Measurements from ENCODE around the gene GNS.
"Not testable (repeated sequence)": the region's sequence is repeated elsewhere in the genome, so short reads cannot be mapped to it uniquely, and the experiment has no call there.

GNS gene

DNA sequence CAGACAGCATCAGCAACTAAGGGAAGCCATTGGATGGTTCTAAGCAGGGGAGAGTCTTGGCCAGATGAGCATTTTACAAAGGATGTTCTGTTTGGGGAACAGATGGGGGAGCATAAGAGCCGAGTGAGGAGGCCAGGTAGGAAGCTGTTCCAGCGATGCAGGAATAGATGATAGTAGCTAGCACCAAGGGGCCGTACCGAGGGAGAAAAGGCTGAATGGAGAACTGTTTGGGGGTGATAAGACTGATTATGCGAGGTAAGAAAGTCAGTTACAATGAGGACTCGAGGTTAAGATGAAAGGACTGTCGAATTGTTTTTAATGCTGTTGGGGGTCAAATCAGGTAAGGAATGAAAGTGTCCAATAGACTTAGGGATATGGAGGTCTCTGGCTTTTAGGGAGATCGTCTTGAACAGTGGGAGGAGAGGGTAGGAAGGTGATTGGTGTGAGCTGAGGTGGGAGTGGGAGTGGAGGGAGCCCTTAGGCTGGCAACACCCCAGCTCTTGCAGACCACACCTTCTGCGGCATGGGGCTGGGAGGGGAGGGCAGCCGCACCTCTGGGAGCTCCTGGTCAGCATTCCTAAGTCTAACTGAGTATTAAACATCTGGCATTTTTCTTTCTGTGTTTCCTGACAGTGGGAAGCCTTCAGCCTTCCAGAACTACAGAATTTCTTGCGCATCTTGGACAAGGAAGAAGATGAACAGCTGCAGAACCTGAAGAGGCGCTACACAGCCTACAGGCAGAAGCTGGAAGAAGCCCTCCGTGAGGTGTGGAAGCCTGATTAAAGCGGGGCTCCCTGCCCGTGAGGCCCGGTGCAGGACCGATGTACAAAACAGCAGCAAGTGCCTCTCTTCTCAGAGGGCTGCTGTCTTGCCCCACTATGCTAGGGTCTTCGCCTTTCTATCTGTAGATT lies 64.8 kb downstream of the GNS start:
- no peak for DNase-seq

- peak; percentile 40 for DNase-seq
Measured at GRCh38 chr12:64691795-64692583, 67.2 kb downstream of the GNS start.

DNA sequence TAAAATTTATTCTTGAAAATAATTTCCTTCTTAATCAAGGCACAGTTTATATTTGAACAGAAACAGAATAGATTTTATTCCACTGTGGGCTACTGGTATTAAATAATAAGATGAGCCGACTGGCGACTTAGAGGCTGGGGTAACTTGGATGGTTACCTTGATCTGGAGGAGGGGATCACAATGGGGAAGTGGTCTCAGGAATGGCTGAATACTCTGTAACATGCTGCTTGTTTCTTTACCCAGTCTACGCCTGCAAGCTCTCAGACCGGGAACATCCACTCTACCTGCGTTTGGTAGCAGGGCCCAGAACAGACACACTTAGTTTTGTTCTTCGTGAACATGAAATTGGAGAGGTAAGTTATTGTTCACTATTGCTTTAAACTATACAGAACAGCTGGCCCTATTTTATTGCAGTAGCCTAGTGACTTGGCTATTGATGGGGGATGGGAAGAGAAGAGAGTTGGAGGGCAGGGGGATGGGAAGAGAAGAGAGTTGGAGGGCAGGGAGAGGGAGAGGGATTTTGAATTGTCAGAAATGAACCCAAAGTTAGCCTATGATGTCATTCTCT lies 67.9 kb downstream of the GNS start:
- no peak for DNase-seq

DNA sequence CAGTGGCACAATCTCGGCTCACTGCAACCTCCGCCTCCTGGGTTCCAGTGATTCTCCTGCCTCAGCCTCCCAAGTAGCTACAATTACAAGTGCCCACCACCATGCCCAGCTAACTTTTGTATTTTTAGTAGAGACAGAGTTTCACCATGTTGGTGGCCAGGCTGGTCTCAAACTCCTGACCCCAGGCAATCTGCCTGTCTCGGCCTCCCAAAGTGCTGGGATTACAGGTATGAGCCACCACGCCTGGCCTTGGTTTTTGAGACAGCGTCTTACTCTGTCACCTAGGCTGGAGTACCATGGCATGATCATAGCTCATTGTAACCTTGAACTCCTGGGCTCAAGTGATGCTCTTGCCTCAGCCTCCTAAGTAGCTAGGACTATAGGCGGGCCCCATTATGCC lies 69.0 kb downstream of the GNS start:
- DNase-seq = not testable (repeated sequence)

GRCh38 chr12:64688715-64689114 lies 70.5 kb downstream of the GNS start:
- no peak for DNase-seq

DNA sequence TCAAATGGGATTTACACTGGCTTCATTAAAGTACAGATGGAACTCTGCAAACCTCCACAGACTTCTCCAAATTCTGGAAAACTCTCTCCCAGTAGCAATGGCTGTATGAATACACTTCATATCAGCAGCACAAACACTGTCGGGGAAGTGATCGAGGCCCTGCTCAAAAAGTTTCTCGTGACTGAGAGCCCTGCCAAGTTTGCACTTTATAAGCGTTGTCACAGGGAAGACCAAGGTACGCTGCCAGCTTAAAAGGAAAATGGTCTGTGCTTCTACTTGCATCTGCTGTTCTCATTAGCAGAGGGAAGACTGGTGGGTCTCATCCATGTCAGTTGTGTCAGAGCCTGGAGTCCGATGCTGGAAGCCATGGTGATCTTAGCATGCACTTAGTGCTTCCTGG lies 71.0 kb downstream of the GNS start:
- DNase-seq = no peak

DNA sequence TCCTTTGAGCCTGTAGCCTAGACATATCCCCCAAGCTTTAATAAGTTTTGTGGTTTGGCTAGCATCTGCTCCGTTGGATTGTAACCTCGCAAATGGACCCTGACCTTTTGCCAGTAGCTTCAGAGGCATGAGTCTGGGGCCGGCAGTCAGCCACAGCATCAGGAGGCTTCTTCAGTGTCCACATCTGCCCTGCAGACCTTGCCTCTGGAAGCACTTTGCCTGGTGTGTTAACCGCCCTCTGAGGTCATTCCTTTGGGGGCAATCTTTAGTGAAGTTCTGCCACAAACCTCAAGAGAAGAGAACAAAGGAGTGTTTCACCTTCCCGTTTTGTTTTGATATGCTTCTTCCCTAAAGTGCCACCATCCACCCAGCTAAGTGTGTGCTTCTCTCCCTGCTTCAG lies 71.4 kb downstream of the GNS start:
- no peak for DNase-seq

DNA sequence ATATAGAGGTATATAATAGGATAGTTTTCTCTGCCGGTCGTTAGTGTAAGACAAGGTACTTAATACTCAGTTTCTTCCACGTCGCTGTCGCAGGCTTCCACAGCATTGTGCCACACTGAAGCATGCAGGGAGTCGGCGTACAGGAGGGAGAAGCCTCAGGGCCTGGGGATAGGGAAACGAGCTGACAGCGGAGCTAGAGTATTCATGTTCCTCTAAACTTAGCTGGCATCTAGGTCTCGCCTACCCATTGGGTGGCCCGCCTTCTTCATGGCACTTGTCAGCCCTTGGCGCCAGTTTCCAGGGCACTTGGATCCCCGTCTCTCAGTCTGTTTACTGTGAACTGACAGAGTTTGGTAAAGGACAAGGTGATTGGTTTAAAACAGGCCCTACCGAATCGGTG lies 73.6 kb downstream of the GNS start:
- no peak for DNase-seq

GRCh38 chr12:64685050-64685449 lies 74.2 kb downstream of the GNS start:
- no peak for DNase-seq

DNA sequence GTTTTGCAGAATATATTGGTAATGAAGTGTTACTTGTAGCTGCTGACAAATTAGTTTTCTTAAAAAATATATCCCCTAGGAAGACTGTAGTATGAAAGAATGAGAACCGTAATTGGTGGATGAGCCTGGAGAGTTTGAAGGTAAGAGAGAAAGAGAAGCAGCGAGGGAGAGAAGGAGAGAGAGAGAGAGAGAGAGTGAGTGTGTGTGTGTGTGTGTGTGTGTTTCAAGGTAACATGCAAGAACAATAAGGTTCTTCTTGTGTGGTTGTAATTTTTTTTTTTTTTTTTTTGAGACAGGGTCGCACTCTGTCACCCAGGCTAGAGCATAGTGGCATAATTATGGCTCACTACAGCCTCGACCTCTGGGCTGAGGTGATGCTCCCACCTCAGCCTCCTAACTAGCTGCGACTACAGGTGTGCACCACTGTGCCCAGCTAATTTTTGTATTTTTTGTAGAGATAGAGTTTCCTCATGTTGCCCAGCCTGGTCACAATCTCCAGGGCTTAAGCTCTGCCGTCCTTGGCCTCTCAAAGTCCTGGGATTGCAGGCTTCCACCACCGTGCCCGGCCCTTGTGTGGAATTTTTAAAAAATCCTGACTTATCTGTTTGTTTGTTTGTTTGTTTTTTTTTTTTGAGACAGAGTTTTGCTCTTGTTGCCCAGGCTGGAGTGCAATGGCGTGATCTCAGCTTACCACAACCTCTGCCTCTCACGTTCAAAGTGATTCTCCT lies 75.2 kb downstream of the GNS start:
- no peak for DNase-seq

DNA sequence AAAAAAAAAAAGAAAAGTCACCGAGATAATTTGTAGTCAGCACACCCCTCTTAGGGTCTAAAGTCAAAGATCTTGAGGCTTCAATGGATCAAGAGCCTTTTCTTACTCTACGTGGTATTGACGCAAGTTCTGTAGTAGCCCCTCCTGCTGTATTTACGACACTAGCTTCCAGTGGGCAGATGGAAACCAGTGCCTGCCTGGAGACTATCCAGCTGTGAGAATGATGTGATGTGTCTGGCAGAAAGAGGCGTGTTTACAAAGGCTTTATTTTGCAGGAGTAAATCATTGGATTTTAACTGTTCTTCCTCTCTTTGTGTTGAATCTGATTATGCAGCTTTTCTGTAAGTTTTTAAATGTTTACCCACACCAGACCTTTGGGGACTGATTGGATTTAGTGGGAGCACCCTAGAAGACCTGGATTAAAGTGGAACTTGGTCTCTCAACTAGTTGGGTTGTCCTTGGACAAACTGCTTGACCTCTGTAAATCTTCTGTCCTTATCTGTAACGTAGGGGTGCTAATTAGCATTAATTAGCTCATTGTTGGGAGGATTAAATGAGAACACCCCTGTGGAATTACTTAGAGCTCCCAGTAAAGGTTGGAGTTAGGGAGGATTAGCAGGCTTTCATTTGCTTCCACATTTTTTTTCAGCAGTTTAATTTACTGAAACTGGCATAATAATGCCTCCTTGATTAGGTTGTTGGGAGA lies 76.5 kb downstream of the GNS start:
- no peak for DNase-seq

DNA sequence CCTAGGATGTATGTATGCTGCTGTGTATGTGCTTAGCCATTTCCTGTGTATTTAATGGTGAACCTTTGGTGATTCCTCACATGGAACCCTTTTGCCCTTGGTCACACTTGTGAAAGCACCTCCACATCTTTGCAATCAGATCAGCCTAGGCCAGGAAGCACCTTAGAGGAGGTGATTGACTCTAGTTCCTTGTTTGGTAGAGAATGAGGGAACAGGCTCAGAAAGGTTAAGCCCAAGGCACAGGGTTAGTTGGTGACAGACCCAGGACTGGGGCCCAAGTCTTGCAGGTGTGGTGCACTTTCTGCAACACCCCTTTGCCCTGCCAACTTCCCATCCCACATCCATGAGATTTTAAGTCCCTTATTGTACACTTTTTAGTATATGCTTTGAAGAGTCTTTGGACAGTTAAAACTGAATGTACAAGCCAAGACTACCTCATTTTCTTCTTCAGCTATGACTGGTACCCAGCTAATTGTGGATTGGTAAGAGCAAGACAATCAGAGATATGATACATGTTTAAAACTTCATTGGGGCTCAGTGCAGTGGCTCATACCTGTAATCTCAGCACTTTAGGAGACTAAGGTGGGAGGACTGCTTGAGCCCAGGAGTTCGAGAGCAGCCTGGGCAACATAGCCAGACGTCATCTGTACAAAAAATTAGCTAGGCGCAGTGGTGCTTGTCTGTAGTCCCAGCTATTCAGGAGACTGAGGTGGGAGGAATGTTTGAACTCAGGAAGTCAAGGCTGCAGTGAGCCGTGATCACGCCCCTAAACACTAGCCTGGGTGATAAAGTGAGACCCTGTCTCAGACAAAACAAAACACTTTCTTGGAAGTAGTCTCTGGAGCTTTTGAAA lies 77.8 kb downstream of the GNS start:
- DNase-seq = no peak

DNA sequence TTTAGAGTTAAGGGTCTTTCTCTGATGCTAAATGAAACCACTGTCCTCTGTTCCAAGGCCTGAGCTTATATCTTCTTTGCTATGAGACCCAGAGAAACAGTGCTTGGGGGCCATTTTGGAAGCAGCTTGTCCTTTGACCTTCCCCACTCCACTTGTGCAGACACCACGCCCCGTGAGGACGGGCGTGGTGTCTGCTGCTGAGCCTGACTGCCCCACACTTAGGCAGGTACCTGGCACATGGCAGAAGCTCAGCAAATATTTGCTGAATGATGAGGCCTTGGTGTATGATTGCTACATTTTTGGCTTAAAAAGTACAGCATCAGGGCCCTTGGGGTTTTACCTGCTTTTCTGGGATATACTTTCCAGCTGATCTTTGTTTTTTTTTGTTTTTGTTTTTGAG lies 79.0 kb downstream of the GNS start:
- no peak for DNase-seq

DNA sequence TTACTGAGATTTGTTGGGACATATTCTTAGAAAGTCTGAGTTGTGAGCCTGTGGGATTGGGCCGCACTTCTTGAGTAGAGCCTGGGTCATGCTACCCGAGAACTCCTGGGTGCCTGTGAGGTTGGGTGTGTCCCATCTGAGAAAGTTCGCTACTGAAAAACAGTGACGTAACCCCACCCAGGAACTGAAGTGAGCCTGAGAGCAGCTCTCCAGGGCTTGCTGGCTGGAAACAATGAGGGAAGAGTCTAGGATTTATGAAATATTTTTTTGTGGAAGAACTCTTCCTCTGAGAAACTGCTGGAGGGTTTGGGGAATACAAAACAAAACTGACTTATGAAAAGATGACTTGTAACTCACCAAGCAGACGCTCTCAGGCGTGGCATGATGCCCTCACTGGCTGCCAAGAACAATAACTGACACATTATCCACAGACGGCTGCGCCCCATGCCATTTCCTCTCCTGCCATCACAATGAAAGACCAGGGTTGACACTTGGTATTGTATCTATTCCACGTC lies 79.7 kb downstream of the GNS start:
- DNase-seq = no peak

- DNase-seq = no peak
Measured at GRCh38 chr12:64678835-64679234, 80.4 kb downstream of the GNS start.

GRCh38 chr12:64678248-64678647 lies 81.0 kb downstream of the GNS start:
- no peak for DNase-seq

GRCh38 chr12:64675795-64676194 lies 83.4 kb downstream of the GNS start:
- DNase-seq = no peak

DNA sequence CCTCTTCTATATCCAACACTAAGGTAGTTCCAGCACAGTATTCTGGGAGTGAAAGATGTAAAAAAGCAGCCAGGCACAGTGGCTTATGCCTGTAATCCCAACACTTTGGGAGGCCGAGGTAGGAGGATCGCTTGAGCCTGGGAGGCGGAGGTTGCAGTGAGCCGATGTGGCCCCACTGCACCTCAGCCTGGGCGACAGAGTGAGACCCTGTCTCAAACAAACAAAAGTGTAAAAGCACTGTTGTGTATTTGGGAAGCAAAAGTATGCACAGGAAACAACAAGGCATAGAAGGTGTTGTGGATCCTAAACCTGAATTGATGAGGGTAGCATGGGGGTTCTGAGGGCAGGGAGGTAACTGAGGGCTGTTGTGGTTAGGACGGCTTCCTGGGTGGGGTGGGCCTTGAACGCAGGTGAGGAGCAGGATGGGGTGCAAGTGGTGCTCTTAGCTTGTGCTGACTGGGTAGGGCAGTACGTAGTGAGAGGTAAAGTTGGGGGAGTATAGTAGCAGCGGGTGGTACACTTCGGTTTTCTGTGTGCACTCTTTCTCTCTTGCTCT lies 84.8 kb downstream of the GNS start:
- no peak for DNase-seq

DNA sequence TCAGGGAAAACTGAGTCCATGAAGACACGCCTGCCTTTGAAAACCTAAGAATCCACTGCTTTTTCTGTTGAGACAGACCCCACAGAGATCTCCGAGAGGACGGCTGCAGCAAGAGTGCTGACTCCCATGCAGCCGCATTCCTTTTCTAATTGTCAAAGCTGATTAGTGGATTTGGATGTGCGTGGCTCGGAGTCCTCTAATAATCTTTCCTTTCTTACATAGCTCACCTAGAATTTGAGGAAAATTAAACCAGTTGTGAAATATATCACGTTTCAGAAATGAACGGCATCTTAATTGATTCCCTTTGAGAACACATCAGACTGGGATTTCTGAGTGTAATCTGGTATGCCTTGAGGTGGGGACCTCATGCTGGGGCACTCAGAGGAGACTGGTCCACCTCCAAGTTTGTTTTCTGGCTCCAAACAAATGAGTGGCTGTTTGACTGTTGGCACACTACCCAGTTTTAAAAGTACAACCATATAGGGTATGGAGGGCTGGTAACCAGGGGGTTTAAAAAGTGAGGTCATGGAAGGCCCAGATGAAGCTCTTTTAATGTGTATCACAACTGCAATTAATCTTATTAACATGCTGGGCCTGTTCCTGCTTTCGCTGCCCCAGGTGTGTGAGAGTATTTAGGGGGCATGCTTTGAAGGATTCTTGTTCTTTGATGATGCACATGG lies 85.6 kb downstream of the GNS start:
- DNase-seq = no peak

DNA sequence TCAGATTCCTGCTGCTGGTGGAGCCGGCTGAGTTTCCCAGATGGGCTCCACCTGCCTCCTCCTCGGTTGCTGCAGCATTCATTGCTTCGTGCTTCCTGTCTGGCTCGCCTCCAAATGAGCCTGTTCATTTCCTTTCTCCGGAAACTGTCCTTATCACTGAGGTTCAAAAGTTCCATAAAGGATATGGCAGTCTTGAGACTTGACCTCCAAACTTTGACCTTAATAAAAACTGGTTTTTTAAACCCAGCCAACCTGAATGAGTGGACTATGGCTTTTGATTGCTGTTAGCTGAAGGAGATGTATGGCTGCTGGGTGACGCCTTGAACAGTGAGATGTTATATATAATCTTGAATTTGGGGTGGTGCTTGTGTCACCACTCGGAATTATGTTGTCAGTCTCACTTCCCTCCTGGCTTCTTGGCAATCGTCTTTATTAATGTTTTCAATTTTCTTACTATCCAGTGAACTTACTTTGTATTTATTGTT lies 86.2 kb downstream of the GNS start:
- peak; percentile 16 for DNase-seq
